Epithelial cell of esophagus (primary cell): Measurements from ENCODE around the gene DGKI.

Experiments used
- DNase-seq: peaks from one replicate; pipeline ENCODE4 v3.0.0; 2010; ENCODE audit warnings: low read depth
- H3K4me3 ChIP-seq: 2 replicates; pipeline ENCODE4 v1.5.1; 2011; ENCODE audit warnings: mild to moderate bottlenecking, low read length, control low read depth
- CTCF ChIP-seq: IDR thresholded peaks from 2 replicates; pipeline ENCODE4 v1.5.1; 2011; ENCODE audit warnings: low read depth, mild to moderate bottlenecking, low read length, control low read depth, inconsistent platforms; ENCODE audit not compliant: insufficient read depth; ENCODE audit errors: missing control alignments

The DGKI gene

GRCh38 chr7:137423321-137423720, 423.5 kb downstream of the DGKI start:
- no peak overlapping the region for H3K4me3 ChIP-seq
- no peak for DNase-seq
- no peak for TF ChIP-seq CTCF

GRCh38 chr7:137421366-137421765, 425.4 kb downstream of the DGKI start:
- no peak overlapping the region for H3K4me3 ChIP-seq
- no peak for DNase-seq
- TF ChIP-seq CTCF: no peak

- H3K4me3 ChIP-seq: no peak overlapping the region
- no peak for TF ChIP-seq CTCF
- DNase-seq: no peak
These were observed 427.9 kb downstream of the DGKI start for GRCh38 chr7:137418841-137419240.

- TF ChIP-seq CTCF: no peak
- no peak overlapping the region for H3K4me3 ChIP-seq
- DNase-seq: no peak
These were observed 429.3 kb downstream of the DGKI start for GRCh38 chr7:137417464-137417863.

GRCh38 chr7:137413901-137414300, 432.9 kb downstream of the DGKI start:
- H3K4me3 ChIP-seq: no peak overlapping the region
- DNase-seq: no peak
- TF ChIP-seq CTCF: no peak

- no peak for DNase-seq
- no peak overlapping the region for H3K4me3 ChIP-seq
- TF ChIP-seq CTCF: no peak
These were observed 435.3 kb downstream of the DGKI start for GRCh38 chr7:137411446-137411845.

GRCh38 chr7:137408126-137408525, 438.6 kb downstream of the DGKI start:
- DNase-seq: no peak
- no peak for TF ChIP-seq CTCF
- no peak overlapping the region for H3K4me3 ChIP-seq
